Thyroid gland (tissue), 4 donors: ENCODE results near the gene GEMIN5. TPM values are rescaled to one million over a fixed set of nuclear protein-coding genes. Genes with fewer than 3 reads are reported as not detected.

Source experiments
- DNase-seq, 2 donors: peaks; one replicate each; pipeline ENCODE4 v3.0.0-alpha.2; 2019
- H3K27ac ChIP-seq, 3 donors: fragments of 200-600 bp; sonication (generic); 1 replicate in 2 of 3; 2 replicates in 1 of 3; pipeline ENCODE4 v1.5.1; 2016 to 2019; ENCODE audit warnings: mild to moderate bottlenecking in 1 of 3, moderate library complexity in 1 of 3
- H3K27me3 ChIP-seq: fragments of 200-600 bp; sonication (generic); one replicate; pipeline ENCODE4 v1.5.1; 2019
- H3K36me3 ChIP-seq, 2 donors: fragments of 200-600 bp; sonication (generic); one replicate each; pipeline ENCODE4 v1.5.1; 2016 to 2019
- H3K4me1 ChIP-seq, 2 donors: fragments of 200-600 bp; sonication (generic); one replicate each; pipeline ENCODE4 v1.5.1; 2017 to 2019
- H3K4me3 ChIP-seq, 3 donors: fragments of 200-600 bp; sonication (generic); replicated peaks in 1 of 3; 1 replicate in 2 of 3; 2 replicates in 1 of 3; pipeline ENCODE4 v1.5.1; 2016; ENCODE audit warnings: mild to moderate bottlenecking in 1 of 3
- H3K9me3 ChIP-seq: fragments of 200-600 bp; sonication (generic); one replicate; pipeline ENCODE4 v1.5.1; 2017
- POLR2A ChIP-seq, 2 donors: fragments of 450-650 bp; IDR thresholded peaks; one replicate each; pipeline ENCODE4 v1.6.1; 2017; ENCODE audit warnings: antibody characterized with exemption in 2 of 2, mild to moderate bottlenecking in 2 of 2, moderate library complexity in 1 of 2
- WGBS, 2 donors: methylation state at CpG; one replicate each; pipeline ENCODE4 v1.1.5; 2017; 5-methylcytosine and 5-hydroxymethylcytosine counted together
- intact Hi-C: fragments of 100-400 bp; cut with DNase I; formaldehyde crosslinking; loops from one replicate; pipeline ENCODE4 v1.15.1; 2023
- total RNA-seq, 4 donors: library from RNA; depleted of rRNA; stranded (reverse); fragments of >200 nt; gene quantifications; one replicate each; pipeline ENCODE4 v1.2.3, GENCODE V29; 2016
- TF ChIP-seq, protein P1 (sequence below), 6 experiments: fragments of 200-600 bp in 3 of 6; fragments of 450-650 bp in 3 of 6; sonication (generic) in 3 of 6; IDR thresholded peaks; one replicate each; pipeline ENCODE4 v1.5.1; 2016 to 2019; ENCODE audit warnings: antibody characterized with exemption in 6 of 6, mild to moderate bottlenecking in 2 of 6, inconsistent platforms in 1 of 6, moderate library complexity in 1 of 6

The GEMIN5 gene
- total RNA-seq, 4 donors from 2014 or later = 13.6 to 20.1 (median 15.3) TPM

DNA sequence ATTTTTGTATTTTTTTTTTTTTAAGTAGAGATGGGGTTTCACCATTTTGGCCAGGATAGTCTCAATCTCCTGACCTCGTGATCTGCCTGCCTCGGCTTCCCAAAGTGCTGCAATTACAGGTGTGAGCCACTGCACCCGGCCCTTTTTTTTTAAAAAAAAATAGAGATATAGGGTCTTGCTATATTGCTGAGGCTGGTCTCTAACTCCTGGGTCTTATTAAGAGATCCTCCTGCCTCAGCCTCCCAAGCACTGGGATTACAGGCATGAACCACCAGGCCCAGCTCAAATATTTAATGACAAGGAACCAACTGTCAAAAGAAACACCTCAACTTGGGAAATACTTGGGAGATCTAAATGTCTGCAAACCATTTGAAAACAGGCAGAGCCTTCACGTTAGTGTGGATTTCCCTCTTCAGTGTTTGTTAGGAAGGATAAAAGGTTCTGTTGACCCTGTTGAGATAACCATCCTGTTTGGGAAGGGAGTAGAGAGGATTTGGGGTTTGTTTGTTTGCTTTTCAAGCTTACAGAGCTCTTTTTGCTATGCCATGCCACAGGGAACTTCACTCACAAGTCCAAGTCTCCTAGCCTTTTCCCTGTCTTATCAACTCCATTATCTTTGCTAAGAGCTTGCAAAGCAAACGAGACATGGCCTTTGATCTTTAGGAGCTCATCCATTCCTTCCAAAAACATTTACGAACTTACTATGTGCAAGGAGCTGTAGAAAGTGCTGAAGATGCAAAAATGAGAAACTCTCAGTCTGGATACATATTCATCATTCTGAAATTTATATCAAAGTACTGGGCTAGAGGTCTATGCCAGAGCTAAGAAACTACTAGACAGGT is 95.1 kb downstream of the GEMIN5 start:
- peaks cover 3 to 36% of the 10 kb centered on the region in 2 donors for H3K4me1 ChIP-seq

DNA sequence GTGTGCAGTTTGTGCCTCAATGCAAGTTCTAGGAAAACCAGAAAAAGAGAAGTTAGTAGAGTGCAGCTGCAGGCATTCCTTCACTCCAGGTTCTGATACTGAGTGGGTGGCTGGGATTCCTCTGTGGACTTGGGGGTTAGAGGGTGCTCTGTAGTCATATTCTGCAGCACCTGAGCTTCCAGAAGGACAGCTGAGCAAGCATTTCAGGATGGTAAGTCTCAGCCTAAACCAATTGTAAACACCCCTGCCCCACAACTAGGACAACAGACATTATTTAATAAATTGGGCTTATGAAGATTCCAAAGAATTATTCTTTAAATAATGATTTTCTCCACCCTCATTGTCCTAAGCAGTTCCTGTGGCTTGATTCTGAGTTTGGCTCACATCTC is 96.7 kb downstream of the GEMIN5 start:
- TF ChIP-seq, protein P1, sequence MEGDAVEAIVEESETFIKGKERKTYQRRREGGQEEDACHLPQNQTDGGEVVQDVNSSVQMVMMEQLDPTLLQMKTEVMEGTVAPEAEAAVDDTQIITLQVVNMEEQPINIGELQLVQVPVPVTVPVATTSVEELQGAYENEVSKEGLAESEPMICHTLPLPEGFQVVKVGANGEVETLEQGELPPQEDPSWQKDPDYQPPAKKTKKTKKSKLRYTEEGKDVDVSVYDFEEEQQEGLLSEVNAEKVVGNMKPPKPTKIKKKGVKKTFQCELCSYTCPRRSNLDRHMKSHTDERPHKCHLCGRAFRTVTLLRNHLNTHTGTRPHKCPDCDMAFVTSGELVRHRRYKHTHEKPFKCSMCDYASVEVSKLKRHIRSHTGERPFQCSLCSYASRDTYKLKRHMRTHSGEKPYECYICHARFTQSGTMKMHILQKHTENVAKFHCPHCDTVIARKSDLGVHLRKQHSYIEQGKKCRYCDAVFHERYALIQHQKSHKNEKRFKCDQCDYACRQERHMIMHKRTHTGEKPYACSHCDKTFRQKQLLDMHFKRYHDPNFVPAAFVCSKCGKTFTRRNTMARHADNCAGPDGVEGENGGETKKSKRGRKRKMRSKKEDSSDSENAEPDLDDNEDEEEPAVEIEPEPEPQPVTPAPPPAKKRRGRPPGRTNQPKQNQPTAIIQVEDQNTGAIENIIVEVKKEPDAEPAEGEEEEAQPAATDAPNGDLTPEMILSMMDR (IDR thresholded peaks at IDR 0.05) = no peak
- no peak for TF ChIP-seq POLR2A (IDR thresholded peaks at IDR 0.05)
- peak overlapping the region in 2 of 3 donors; percentile 9 to 37 for H3K27ac ChIP-seq

More for the DNA sequence above, 95.1 kb downstream of the GEMIN5 start:
- WGBS, 2 donors = 79 to 90% methylated on average over 6 of the region's 6 CpGs
- no peak for TF ChIP-seq POLR2A (IDR thresholded peaks at IDR 0.05)
- TF ChIP-seq, protein P1 (IDR thresholded peaks at IDR 0.05) = no peak
- H3K27ac ChIP-seq = no peak overlapping the region
- no peaks in the 10 kb centered on the region for H3K9me3 ChIP-seq
- no peak overlapping the region for H3K4me3 ChIP-seq
- peaks cover 0 to 4% of the 10 kb centered on the region in 2 donors for H3K36me3 ChIP-seq
- no peaks in the 10 kb centered on the region for H3K27me3 ChIP-seq
- intact Hi-C loops = no loop called here
- no peak for DNase-seq

DNA sequence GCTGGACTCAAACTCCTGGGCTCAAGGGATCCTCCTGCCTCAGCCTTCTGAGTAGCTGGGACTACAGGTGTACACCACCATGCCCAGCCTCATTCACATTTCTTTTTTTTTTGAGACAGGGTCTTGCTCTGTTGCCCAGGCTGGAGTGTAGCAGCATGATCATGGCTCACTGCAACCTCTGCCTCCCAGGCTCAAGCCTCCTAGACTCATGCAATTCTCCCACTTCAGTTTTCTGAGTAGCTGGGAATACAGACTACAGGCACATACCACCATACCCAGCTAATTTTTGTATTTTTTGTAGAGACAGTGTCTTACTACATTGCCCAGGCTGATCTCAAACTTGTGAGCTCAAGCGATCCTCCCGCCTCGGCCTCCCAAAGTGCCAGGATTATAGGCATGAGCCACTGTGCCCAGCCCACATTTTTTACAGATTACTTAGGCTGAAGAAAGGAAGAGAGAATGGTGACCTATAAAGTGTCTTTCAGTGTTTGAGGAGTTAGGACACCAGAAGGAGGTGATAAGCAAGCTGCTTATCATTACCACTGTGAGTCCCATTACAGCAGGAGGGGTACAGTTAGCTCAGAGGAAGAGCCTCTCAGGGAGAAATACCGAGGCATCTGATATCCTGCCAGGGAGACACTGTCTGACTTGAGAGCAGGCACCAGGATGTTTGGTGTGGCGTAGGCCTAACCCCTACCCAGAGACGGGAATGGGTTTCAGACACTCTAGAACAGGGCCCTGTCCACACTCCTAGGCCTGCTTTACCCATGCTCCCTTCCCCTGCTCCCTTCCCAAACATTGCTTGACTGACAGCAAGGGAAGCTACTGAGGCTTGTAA is 97.4 kb downstream of the GEMIN5 start:
- H3K4me1 ChIP-seq = peaks cover 4 to 36% of the 10 kb centered on the region in 2 donors
- peak overlapping the region in 2 of 3 donors; percentile 9 to 37 for H3K27ac ChIP-seq
- no peak for TF ChIP-seq POLR2A (IDR thresholded peaks at IDR 0.05)
- TF ChIP-seq, protein P1 (IDR thresholded peaks at IDR 0.05) = no peak

More for the DNA sequence above, 96.7 kb downstream of the GEMIN5 start:
- peaks cover 3 to 31% of the 10 kb centered on the region in 2 donors for H3K4me1 ChIP-seq
- H3K9me3 ChIP-seq = no peaks in the 10 kb centered on the region
- peaks cover 3 to 8% of the 10 kb centered on the region in 2 donors for H3K36me3 ChIP-seq
- no peak for DNase-seq
- H3K27me3 ChIP-seq = no peaks in the 10 kb centered on the region
- intact Hi-C loops = no loop called here
- no peak overlapping the region for H3K4me3 ChIP-seq

More for the DNA sequence above, 97.4 kb downstream of the GEMIN5 start:
- WGBS, 2 donors = 81% methylated on average over 6 of the region's 6 CpGs
- H3K9me3 ChIP-seq = no peaks in the 10 kb centered on the region
- H3K36me3 ChIP-seq = peaks cover 3 to 8% of the 10 kb centered on the region in 2 donors
- DNase-seq = no peak
- intact Hi-C loops = no loop called here
- no peak overlapping the region for H3K4me3 ChIP-seq
- no peaks in the 10 kb centered on the region for H3K27me3 ChIP-seq

Other genes starting within 250 kb of the GEMIN5 start
- 100 to 1,000 TPM; 109 to 192 (median 133) TPM for gene LARP1, start 182.8 kb downstream of the GEMIN5 start, total RNA-seq
- 100 to 1,000 TPM in 1 of 4 donors, 10 to 100 TPM in 3; 47.0 to 148 (median 52.9) TPM for gene FAXDC2, start 87.6 kb downstream of the GEMIN5 start, total RNA-seq
- 100 to 1,000 TPM in 1 of 4 donors, 10 to 100 TPM in 3; 70.3 to 123 (median 88.6) TPM for gene CNOT8, start 79.6 kb downstream of the GEMIN5 start, total RNA-seq
- 10 to 100 TPM in 3 of 4 donors, 1 to 10 TPM in 1; 9.2 to 31.8 (median 25.2) TPM for gene MRPL22, start 2.9 kb upstream of the GEMIN5 start, total RNA-seq
- gene KIF4B, start 75.5 kb upstream of the GEMIN5 start, total RNA-seq = not detected